A549 (cell line): Measurements from ENCODE around the gene STXBP2. TPM values are rescaled to one million over a fixed set of nuclear protein-coding genes. Genes with fewer than 3 reads are reported as not detected.

Experiments used
- ATAC-seq, 2 experiments: fragments of 200-7000 bp in 1 of 2; fragments of >200 bp in 1 of 2; cut with Nextera tagmentation in 1 of 2; cut with Tn5 transposase in 1 of 2; 3 replicates each; pipeline versions ENCODE4 v1.8.0 to v1.9.1; 2018 to 2020; ENCODE audit warnings: mild to moderate bottlenecking in 1 of 2, moderate library complexity in 1 of 2
- CTCF ChIA-PET: fragments of 300-600 bp; sonication (Branson Sonifier 250); formaldehyde crosslinking; extraction: SDS; loops from one replicate; lab custom pipeline; 2021; ENCODE audit warnings: antibody characterized with exemption, inconsistent platforms; lab: Yijun Ruan, JAX
- POLR2A ChIA-PET: fragments of 350-600 bp; formaldehyde crosslinking; extraction: SDS; loops from one replicate; lab custom pipeline; 2021; ENCODE audit warnings: antibody characterized with exemption, inconsistent platforms; lab: Yijun Ruan, JAX
- DNase-seq, 2 experiments: peaks; one replicate each; pipeline versions ENCODE4 v3.0.0 to v3.0.0-alpha.2; 2011 to 2016; ENCODE audit warnings: low read depth in 1 of 2, low spot score in 1 of 2
- FAIRE-seq: peaks from 2 replicates; lab custom pipeline; 2011; peaks lifted over from hg19 to GRCh38; lab: Jason Lieb, UNC
- H3K27ac ChIP-seq, 2 experiments: fragments of >200 bp; sonication (Bioruptor Twin); formaldehyde crosslinking; 3 replicates each; pipeline ENCODE4 v1.5.1; 2016 to 2017
- H3K4me1 ChIP-seq: fragments of >200 bp; sonication (Bioruptor Twin); formaldehyde crosslinking; 3 replicates; pipeline ENCODE4 v1.6.1; 2016
- H3K4me2 ChIP-seq: fragments of >200 bp; sonication (Bioruptor Twin); formaldehyde crosslinking; 3 replicates; pipeline ENCODE4 v1.6.1; 2016
- H3K4me3 ChIP-seq: fragments of >200 bp; sonication (Bioruptor Twin); formaldehyde crosslinking; 3 replicates; pipeline ENCODE4 v1.5.1; 2016
- H3K9me3 ChIP-seq: fragments of >200 bp; sonication (Bioruptor Twin); formaldehyde crosslinking; 3 replicates; pipeline ENCODE4 v1.6.1; 2016
- BHLHE40 ChIP-seq: IDR thresholded peaks from 2 replicates; pipeline ENCODE4 v1.6.1; 2012; ENCODE audit warnings: low read depth, low read length, inconsistent platforms
- CBX8 ChIP-seq: fragments of 200-600 bp; sonication (generic); IDR thresholded peaks from 2 replicates; pipeline ENCODE4 v1.6.1; 2016
- CTCF ChIP-seq: fragments of >200 bp; sonication (Bioruptor Twin); formaldehyde crosslinking; IDR thresholded peaks from 3 replicates; pipeline ENCODE4 v1.5.1; 2016
- E2F6 ChIP-seq: IDR thresholded peaks from 2 replicates; pipeline ENCODE4 v1.6.1; 2012; ENCODE audit warnings: low read depth, borderline replicate concordance
- ELK1 ChIP-seq: fragments of 150-350 bp; IDR thresholded peaks from 2 replicates; pipeline ENCODE4 v1.6.1; 2014; ENCODE audit warnings: low read depth, mild to moderate bottlenecking, low read length
- ESRRA ChIP-seq: fragments of 150-350 bp; IDR thresholded peaks from 2 replicates; pipeline ENCODE4 v1.6.1; 2014; ENCODE audit warnings: mild to moderate bottlenecking, low read length, borderline replicate concordance
- FOSB ChIP-seq: fragments of 250-450 bp; sonication (Bioruptor Pico); IDR thresholded peaks from 2 replicates; pipeline ENCODE4 v1.5.0; 2020; ENCODE audit warnings: mild to moderate bottlenecking, moderate library complexity
- FOSL2 ChIP-seq, 2 experiments: fragments of 450-650 bp in 1 of 2; fragments of >200 bp in 1 of 2; sonication (Bioruptor Twin) in 1 of 2; formaldehyde crosslinking; IDR thresholded peaks; 2 replicates each; pipeline versions ENCODE4 v1.5.0 to v1.6.1; 2016 to 2020; ENCODE audit warnings: mild to moderate bottlenecking in 1 of 2, moderate library complexity in 1 of 2
- HDAC2 ChIP-seq: fragments of 200-600 bp; sonication (generic); IDR thresholded peaks from 2 replicates; pipeline ENCODE4 v1.6.1; 2016
- HOXB5 ChIP-seq: fragments of 250-450 bp; sonication (Bioruptor Pico); IDR thresholded peaks from 2 replicates; pipeline ENCODE4 v1.5.0; 2020; ENCODE audit warnings: mild to moderate bottlenecking, moderate library complexity
- JUNB ChIP-seq: fragments of >200 bp; sonication (Bioruptor Twin); formaldehyde crosslinking; IDR thresholded peaks from 2 replicates; pipeline ENCODE4 v1.6.1; 2016
- KDM5A ChIP-seq: fragments of 200-600 bp; sonication (generic); IDR thresholded peaks from 2 replicates; pipeline ENCODE4 v1.6.1; 2016; ENCODE audit warnings: antibody characterized with exemption, mild to moderate bottlenecking
- MYC ChIP-seq: IDR thresholded peaks from 2 replicates; pipeline ENCODE4 v1.6.1; 2012; ENCODE audit warnings: mild to moderate bottlenecking, inconsistent platforms, low read length, improper control_type of control experiment, borderline replicate concordance
- NPAS2 ChIP-seq: fragments of 250-450 bp; sonication (Bioruptor Pico); IDR thresholded peaks from 2 replicates; pipeline ENCODE4 v1.8.0; 2022; ENCODE audit warnings: mild to moderate bottlenecking, moderate library complexity, borderline replicate concordance
- PBX3 ChIP-seq: IDR thresholded peaks from 2 replicates; pipeline ENCODE4 v1.6.1; 2012
- RAD21 ChIP-seq, 2 experiments: fragments of >200 bp in 1 of 2; sonication (Bioruptor Twin) in 1 of 2; formaldehyde crosslinking in 1 of 2; IDR thresholded peaks in 1 of 2; conservative IDR thresholded peaks in 1 of 2; 2 replicates in 1 of 2; 3 replicates in 1 of 2; pipeline ENCODE4 v1.6.1; 2012 to 2018; ENCODE audit warnings: inconsistent platforms in 1 of 2
- RARB ChIP-seq: fragments of 250-450 bp; sonication (Bioruptor Pico); IDR thresholded peaks from 2 replicates; pipeline ENCODE4 v1.8.0; 2021; ENCODE audit warnings: mild to moderate bottlenecking, moderate library complexity
- RCOR1 ChIP-seq: fragments of 150-350 bp; IDR thresholded peaks from 2 replicates; pipeline ENCODE4 v1.6.1; 2014; ENCODE audit warnings: antibody characterized with exemption, low read length, low read depth
- REST ChIP-seq: fragments of 200-600 bp; sonication (generic); IDR thresholded peaks from 2 replicates; pipeline ENCODE4 v1.6.1; 2016; ENCODE audit warnings: antibody characterized with exemption, mild to moderate bottlenecking, moderate library complexity
- TP53 ChIP-seq: fragments of 250-450 bp; sonication (Bioruptor Pico); IDR thresholded peaks from 2 replicates; pipeline ENCODE4 v1.5.0; 2021; ENCODE audit warnings: mild to moderate bottlenecking, moderate library complexity
- USF2 ChIP-seq: fragments of 450-650 bp; IDR thresholded peaks from 2 replicates; pipeline ENCODE4 v1.6.1; 2014; ENCODE audit warnings: antibody characterized with exemption
- ZFP36 ChIP-seq: fragments of 450-650 bp; IDR thresholded peaks from 2 replicates; pipeline ENCODE4 v1.6.1; 2014; ENCODE audit warnings: borderline replicate concordance; ENCODE audit not compliant: partially characterized antibody
- ZNF302 ChIP-seq: fragments of 250-450 bp; sonication (Bioruptor Pico); IDR thresholded peaks from 2 replicates; pipeline ENCODE4 v1.9.0; 2021; ENCODE audit warnings: inconsistent platforms, mild to moderate bottlenecking, moderate library complexity
- ZSCAN20 ChIP-seq: fragments of 250-450 bp; sonication (Bioruptor Pico); IDR thresholded peaks from 2 replicates; pipeline ENCODE4 v1.8.0; 2022; ENCODE audit warnings: mild to moderate bottlenecking, moderate library complexity
- WGBS: methylation state at CpG from one replicate; pipeline ENCODE4 v1.1.6; 2017; ENCODE audit errors: missing lambda C conversion rate; 5-methylcytosine and 5-hydroxymethylcytosine counted together
- polyA plus RNA-seq, 4 experiments: library from polyadenylated mRNA; depleted of rRNA in 3 of 4; stranded (reverse); fragments of >200 nt; fragmentation: RNase III in 1 of 4; extraction: RNeasy Plus Mini Kit Qiagen cat#74134 plus additional on column Dnase treatment in 1 of 4; gene quantifications; 2 replicates in 3 of 4; 3 replicates in 1 of 4; pipeline ENCODE4 v1.2.3, GENCODE V29; 2011 to 2017

The STXBP2 gene
- polyA plus RNA-seq, 2 of the 4 experiments (the other 2 are of a cell fraction): 41.4 to 47.2 TPM

- ATAC-seq: no peak
- no peak for FAIRE-seq
- TF ChIP-seq NPAS2 (CRISPR knock-in tag) (no peak), E2F6 (no peak), ESRRA (no peak), KDM5A (no peak), TP53 (CRISPR knock-in tag) (no peak), ZFP36 (no peak), ZSCAN20 (CRISPR knock-in tag) (no peak)
- no peak within 1 kb of the TSS for H3K4me3 ChIP-seq
- no peak within 1 kb of the TSS for H3K4me2 ChIP-seq
- WGBS: no CpG with 5 or more reads among the region's 2 CpGs
- no peak within 1 kb of the TSS for H3K27ac ChIP-seq
- no peaks in the 10 kb centered on the region for H3K9me3 ChIP-seq
- H3K4me1 ChIP-seq: peaks cover 7% of the 10 kb centered on the region; the same call in 1 of the 3 replicates
- POLR2A ChIA-PET: interaction anchor here (2.3 kb wide), 1 partner anchor 9 kb away, joined by 6 read pairs; no protein-coding TSS in a partner anchor
- CTCF ChIA-PET: interaction anchor here (1.0 to 2.2 kb wide), 2 partner anchors 65 to 166 kb away, joined by 3 to 12 read pairs; no protein-coding TSS in a partner anchor
- DNase-seq: no peak
These were observed 3.2 kb upstream of the STXBP2 start, which contains the start of gene PCP2 for GRCh38 chr19:7633698-7634097. Gene PCP2 (minus strand): TSS chr19:7633719. CDS start chr19:7633457, 262 bp downstream.

- CTCF ChIA-PET: no interaction called here
- 43% methylated on average over 6 of the region's 6 CpGs for WGBS
- POLR2A ChIA-PET: no interaction called here
These were observed 1.2 kb upstream of the STXBP2 start for GRCh38 chr19:7635670-7636069.

More at GRCh38 chr19:7635670-7636069, 1.2 kb upstream of the STXBP2 start:
- Histone ChIP-seq H3K9me3 (no peaks in the 10 kb centered on the region), H3K4me2 (no peak overlapping the region), H3K4me3 (no peak overlapping the region), H3K4me1 (peaks cover 4% of the 10 kb centered on the region; the same call in 1 of the 3 replicates), H3K27ac (no peak overlapping the region)
- DNase-seq (no peak), ATAC-seq (no peak)
- TF ChIP-seq MYC (no peak), USF2 (no peak), HOXB5 (CRISPR knock-in tag) (no peak), RARB (CRISPR knock-in tag) (no peak), E2F6 (no peak), ZNF302 (CRISPR knock-in tag) (no peak), FOSL2 (IDR thresholded peaks at IDR 0.05) (no peak), FOSL2 (CRISPR knock-in tag; IDR thresholded peaks at IDR 0.05) (no peak), HDAC2 (no peak), BHLHE40 (no peak), PBX3 (no peak), RCOR1 (no peak), JUNB (no peak), RAD21 (conservative IDR thresholded peaks at IDR 0.05 in 1 of 2, IDR thresholded peaks at IDR 0.05 in 1 of 2) (no peak), CBX8 (no peak), FOSB (CRISPR knock-in tag) (no peak), ELK1 (no peak), ZFP36 (no peak), REST (no peak), CTCF (no peak), KDM5A (no peak)
- TF ChIP-seq, all 56 proteins: peak for 0
- no peak for FAIRE-seq
